Posterior vena cava (tissue), 2 donors: ENCODE data around the gene DEFB119. TPM values are rescaled to one million over a fixed set of nuclear protein-coding genes. Genes with fewer than 3 reads are reported as not detected.

Experiments used
- total RNA-seq, 2 donors: library from RNA; stranded (reverse); fragmentation: NEBNext Ultra II Directional; extraction: Animal tissue kit (Norgen Biotek cat#: 25700); gene quantifications; one replicate each; pipeline ENCODE4 v1.2.1, GENCODE V29; 2021
- donor health status: DM: yes; HTN: yes; CAD: no.
- donor health status: DM: yes; HTN: yes; CAD: no.

DEFB119 gene
- total RNA-seq, 2 donors from 2014 or later, result not detected

Other genes with a start within 250 kb of the DEFB119 start
- not detected for gene DEFB115, start 132.9 kb downstream of the DEFB119 start, total RNA-seq
- gene DEFB116, start 82.0 kb downstream of the DEFB119 start, total RNA-seq, result not detected
- gene DEFB118, start 22.0 kb downstream of the DEFB119 start, total RNA-seq, result not detected
- not detected for gene DEFB121, start 15.6 kb upstream of the DEFB119 start, total RNA-seq
- not detected for gene DEFB123, start 50.0 kb upstream of the DEFB119 start, total RNA-seq
- 1 to 10 TPM in 1 of 2 donors, under 1 TPM in 1; 0.76 to 2.9 TPM for gene DEFB124, start 84.5 kb upstream of the DEFB119 start, total RNA-seq
- 1 to 10 TPM; 5.2 to 6.7 TPM for gene REM1, start 84.7 kb upstream of the DEFB119 start, total RNA-seq
- 100 to 1,000 TPM; 118 TPM for gene HM13, start 123.9 kb upstream of the DEFB119 start, total RNA-seq
- gene ID1, start 214.7 kb upstream of the DEFB119 start, total RNA-seq, result 100 to 1,000 TPM; 117 to 145 TPM
- gene COX4I2, start 247.3 kb upstream of the DEFB119 start, total RNA-seq, result 1 to 10 TPM; 2.5 to 6.5 TPM